ENCODE measurements around the gene COL6A5.

- no peak for TF ChIP-seq CTCF (IDR thresholded peaks at IDR 0.05)
- no peak for TF ChIP-seq EZH2phosphoT487 (IDR thresholded peaks at IDR 0.05; ENCODE audit: borderline replicate concordance, low read depth)
- TF ChIP-seq EP300 (IDR thresholded peaks at IDR 0.05; ENCODE audit: borderline replicate concordance in 1 of 2, low read depth in 1 of 2, low read length in 1 of 2) = no peak
- TF ChIP-seq USF2 (IDR thresholded peaks at IDR 0.05; ENCODE audit: borderline replicate concordance, low read depth, low read length) = no peak
- TF ChIP-seq CHD2 (IDR thresholded peaks at IDR 0.05; ENCODE audit: low read length, partially characterized antibody) = no peak
- TF ChIP-seq MAX (IDR thresholded peaks at IDR 0.05; ENCODE audit: low read depth) = no peak
- no peak for TF ChIP-seq SMC3 (IDR thresholded peaks at IDR 0.05; ENCODE audit: low read depth, low read length)
- no peak for TF ChIP-seq GABPA (IDR thresholded peaks at IDR 0.05; ENCODE audit: low read depth)
- no peak for TF ChIP-seq FOSL2 (IDR thresholded peaks at IDR 0.05; ENCODE audit: borderline replicate concordance, low read depth)
- TF ChIP-seq FOXM1 (IDR thresholded peaks at IDR 0.05; ENCODE audit: low read depth) = no peak
- TF ChIP-seq POLR2AphosphoS5 (IDR thresholded peaks at IDR 0.05; ENCODE audit: low read depth, low read length) = no peak
- TF ChIP-seq NFIC (IDR thresholded peaks at IDR 0.05; ENCODE audit: borderline replicate concordance) = no peak
Measured at GRCh38 chr3:130468311-130468710, 122.8 kb downstream of the COL6A5 start.

All from SK-N-SH (cell line).